ENCODE results near the gene PLEKHA3. TPM values are rescaled to one million over a fixed set of nuclear protein-coding genes. Genes with fewer than 3 reads are reported as not detected.

PLEKHA3 gene
- total RNA-seq, 3 donors from 2014 or later (not counting 1 experiment from before 2014, with no cell fraction given): 22.6 to 39.1 (median 34.5) TPM

DNA sequence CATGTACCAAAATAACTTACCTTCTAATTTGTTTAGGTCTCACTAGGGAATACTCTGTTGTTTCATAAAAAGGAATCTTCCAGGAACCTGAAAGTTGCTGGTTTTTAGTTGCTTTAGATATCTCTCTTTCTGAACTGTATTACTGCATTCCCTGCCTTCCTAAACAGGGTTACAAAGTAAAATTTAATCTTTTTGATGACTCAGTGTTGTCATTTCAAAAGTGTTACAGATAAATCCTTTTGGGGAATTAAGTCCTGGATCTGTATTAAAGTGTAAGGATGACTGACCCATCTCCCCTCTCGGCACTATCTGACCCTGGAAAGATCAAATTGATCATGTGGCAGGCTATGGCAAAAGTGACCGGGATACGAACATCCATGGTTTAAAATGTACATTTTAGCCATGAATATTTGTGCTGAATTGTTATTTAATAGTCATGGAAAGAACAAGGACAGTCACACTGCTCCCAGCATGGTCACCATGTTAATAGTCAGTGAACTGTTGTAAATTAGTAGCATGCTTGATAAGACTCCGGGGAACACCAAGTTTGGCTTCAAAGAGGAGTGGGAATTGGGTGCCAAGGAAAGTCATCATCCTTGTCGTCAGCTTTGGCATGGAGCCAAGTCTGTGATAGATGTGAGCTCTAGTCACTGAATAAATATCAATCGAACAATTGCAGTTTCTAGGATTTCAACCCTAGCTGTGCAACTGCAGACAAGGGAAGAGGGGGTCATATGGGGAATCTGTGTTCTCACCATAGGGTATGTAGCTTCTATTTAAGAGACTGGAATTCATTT is 4.2 kb downstream of the PLEKHA3 start:
- no peak overlapping the region for H3K27ac Mint-ChIP-seq

DNA sequence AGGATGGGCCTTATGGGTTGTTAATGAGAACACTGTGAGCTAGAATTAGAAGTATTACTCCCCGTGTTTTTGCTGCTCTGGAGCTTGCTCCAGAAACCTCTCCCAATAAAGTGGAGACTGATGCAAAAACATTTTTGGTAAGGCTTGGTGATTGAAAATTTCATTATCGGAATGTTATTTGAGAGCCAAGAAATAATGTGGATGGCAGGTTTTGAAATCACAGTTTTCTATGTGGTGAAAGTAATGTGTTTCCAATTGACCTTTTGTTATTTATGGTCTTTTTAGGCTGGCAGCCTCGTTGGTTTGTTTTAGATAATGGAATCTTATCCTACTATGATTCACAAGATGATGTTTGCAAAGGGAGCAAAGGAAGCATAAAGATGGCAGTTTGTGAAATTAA is 5.1 kb downstream of the PLEKHA3 start:
- no peaks in the 10 kb centered on the region for H3K9me3 Mint-ChIP-seq
- Histone ChIP-seq H3K36me3 (ENCODE audit: control insufficient read depth, insufficient read depth, low read length) (peaks cover 16% of the 10 kb centered on the region), H3K27ac (ENCODE audit: low read length) (no peak overlapping the region), H3K27me3 (ENCODE audit: control insufficient read depth, insufficient read depth, low read length) (no peaks in the 10 kb centered on the region), H3K4me1 (ENCODE audit: control insufficient read depth, insufficient read depth, low read length) (peaks cover 17% of the 10 kb centered on the region), H3K4me3 (ENCODE audit: low read length) (no peak overlapping the region), H3K9me3 (ENCODE audit: control insufficient read depth, insufficient read depth, low read length) (no peaks in the 10 kb centered on the region)
- intact Hi-C loops (cut with micrococcal nuclease): no loop called here
- no peak overlapping the region for H3K4me3 Mint-ChIP-seq
- DNase-seq (no peak), ATAC-seq (no peak)
- 100% methylated on average over 2 of the region's 3 CpGs for WGBS (ENCODE audit: insufficient coverage)
- H3K36me3 Mint-ChIP-seq: peaks cover 5% of the 10 kb centered on the region
- no peaks in the 10 kb centered on the region for H3K27me3 Mint-ChIP-seq (ENCODE audit: low read depth in 2 of 2)
- TF ChIP-seq, protein P1, sequence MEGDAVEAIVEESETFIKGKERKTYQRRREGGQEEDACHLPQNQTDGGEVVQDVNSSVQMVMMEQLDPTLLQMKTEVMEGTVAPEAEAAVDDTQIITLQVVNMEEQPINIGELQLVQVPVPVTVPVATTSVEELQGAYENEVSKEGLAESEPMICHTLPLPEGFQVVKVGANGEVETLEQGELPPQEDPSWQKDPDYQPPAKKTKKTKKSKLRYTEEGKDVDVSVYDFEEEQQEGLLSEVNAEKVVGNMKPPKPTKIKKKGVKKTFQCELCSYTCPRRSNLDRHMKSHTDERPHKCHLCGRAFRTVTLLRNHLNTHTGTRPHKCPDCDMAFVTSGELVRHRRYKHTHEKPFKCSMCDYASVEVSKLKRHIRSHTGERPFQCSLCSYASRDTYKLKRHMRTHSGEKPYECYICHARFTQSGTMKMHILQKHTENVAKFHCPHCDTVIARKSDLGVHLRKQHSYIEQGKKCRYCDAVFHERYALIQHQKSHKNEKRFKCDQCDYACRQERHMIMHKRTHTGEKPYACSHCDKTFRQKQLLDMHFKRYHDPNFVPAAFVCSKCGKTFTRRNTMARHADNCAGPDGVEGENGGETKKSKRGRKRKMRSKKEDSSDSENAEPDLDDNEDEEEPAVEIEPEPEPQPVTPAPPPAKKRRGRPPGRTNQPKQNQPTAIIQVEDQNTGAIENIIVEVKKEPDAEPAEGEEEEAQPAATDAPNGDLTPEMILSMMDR (IDR thresholded peaks at IDR 0.05): no peak
- peaks cover 48 to 74% of the 10 kb centered on the region in 2 donors for H3K4me1 Mint-ChIP-seq
- peak overlapping the region in 1 of 2 donors; percentile 63 for H3K27ac Mint-ChIP-seq

More for the DNA sequence above, 4.2 kb downstream of the PLEKHA3 start:
- WGBS (ENCODE audit: insufficient coverage): 95% methylated on average over 6 of the region's 6 CpGs
- intact Hi-C loops (cut with micrococcal nuclease): no loop called here
- Histone ChIP-seq H3K27me3 (ENCODE audit: control insufficient read depth, insufficient read depth, low read length) (no peaks in the 10 kb centered on the region), H3K4me1 (ENCODE audit: control insufficient read depth, insufficient read depth, low read length) (peaks cover 24% of the 10 kb centered on the region), H3K4me3 (ENCODE audit: low read length) (no peak overlapping the region), H3K9me3 (ENCODE audit: control insufficient read depth, insufficient read depth, low read length) (no peaks in the 10 kb centered on the region), H3K36me3 (ENCODE audit: control insufficient read depth, insufficient read depth, low read length) (peaks cover 9% of the 10 kb centered on the region), H3K27ac (ENCODE audit: low read length) (no peak overlapping the region)
- peaks cover 43 to 74% of the 10 kb centered on the region in 2 donors for H3K4me1 Mint-ChIP-seq
- H3K36me3 Mint-ChIP-seq: peaks cover 5% of the 10 kb centered on the region
- no peaks in the 10 kb centered on the region for H3K27me3 Mint-ChIP-seq (ENCODE audit: low read depth in 2 of 2)
- peak in 1 of 2 donors; percentile 29 for DNase-seq
- H3K4me3 Mint-ChIP-seq: no peak overlapping the region
- no peak for ATAC-seq
- TF ChIP-seq, protein P1 (IDR thresholded peaks at IDR 0.05): no peak
- H3K9me3 Mint-ChIP-seq: no peaks in the 10 kb centered on the region

- WGBS (ENCODE audit: insufficient coverage): 98% methylated on average over 6 of the region's 6 CpGs
- H3K4me1 ChIP-seq (ENCODE audit: control insufficient read depth, insufficient read depth, low read length): no peaks in the 10 kb centered on the region
- H3K27me3 Mint-ChIP-seq (ENCODE audit: low read depth in 2 of 2): no peaks in the 10 kb centered on the region
- ATAC-seq (no peak), DNase-seq (no peak)
- no peak overlapping the region for H3K4me3 Mint-ChIP-seq
- peaks cover 15% of the 10 kb centered on the region for H3K36me3 Mint-ChIP-seq
- no peak overlapping the region for H3K27ac Mint-ChIP-seq
- intact Hi-C loops (cut with micrococcal nuclease): no loop called here
- TF ChIP-seq, protein P1 (IDR thresholded peaks at IDR 0.05): no peak
- H3K9me3 Mint-ChIP-seq: no peaks in the 10 kb centered on the region
- peaks cover 19 to 25% of the 10 kb centered on the region in 2 donors for H3K4me1 Mint-ChIP-seq
- no peaks in the 10 kb centered on the region for H3K27me3 ChIP-seq (ENCODE audit: control insufficient read depth, insufficient read depth, low read length)
- H3K36me3 ChIP-seq (ENCODE audit: control insufficient read depth, insufficient read depth, low read length): peaks cover 57% of the 10 kb centered on the region
- H3K9me3 ChIP-seq (ENCODE audit: control insufficient read depth, insufficient read depth, low read length): no peaks in the 10 kb centered on the region
- no peak overlapping the region for H3K4me3 ChIP-seq (ENCODE audit: low read length)
- no peak overlapping the region for H3K27ac ChIP-seq (ENCODE audit: low read length)
Observed at GRCh38 chr2:178491612-178492011, 11.4 kb downstream of the PLEKHA3 start.
